ENCODE results near the gene AASS. TPM values are rescaled to one million over a fixed set of nuclear protein-coding genes. Genes with fewer than 3 reads are reported as not detected.

Gene AASS
- total and polyA plus RNA-seq, 2 of the 8 experiments (the other 6 are each of a cell fraction or from before 2014, with no cell fraction given): 203 to 394 TPM

DNA sequence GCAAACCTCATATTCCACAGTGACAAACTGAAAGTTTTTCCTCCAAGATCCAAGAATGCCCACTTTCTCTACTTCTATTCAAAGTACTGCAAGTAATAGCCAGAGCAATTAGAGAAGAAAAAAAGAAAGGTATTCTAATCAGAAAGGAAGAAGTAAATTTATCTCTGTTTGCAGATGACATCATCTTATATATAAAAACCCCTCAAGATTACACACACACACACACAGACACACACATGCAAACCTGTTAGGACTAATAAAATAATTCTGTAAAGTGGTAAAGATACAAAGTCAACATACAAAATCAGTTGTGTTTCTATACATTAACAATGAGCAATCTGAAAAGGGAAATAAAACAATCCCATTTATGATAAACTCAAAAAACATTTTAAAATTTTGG is 44.7 kb upstream of the AASS start:
- CTCF ChIA-PET (ENCODE audit: partially characterized antibody): no interaction called here
- Histone ChIP-seq H3K23ac (ENCODE audit: insufficient read length) (no peak overlapping the region), H3K79me2 (ENCODE audit: control insufficient read depth in 1 of 2, insufficient read depth in 2 of 2, low read length in 2 of 2) (no peaks in the 10 kb centered on the region), H3K4ac (replicated peaks; ENCODE audit: insufficient read length, low read depth, low read length) (no peak overlapping the region), H4K20me1 (replicated peaks in 1 of 2; ENCODE audit: control insufficient read depth in 1 of 2, insufficient read depth in 2 of 2, low read length in 2 of 2) (no peaks in the 10 kb centered on the region), H4K91ac (replicated peaks; ENCODE audit: insufficient read length, low read length) (no peak overlapping the region), H2BK20ac (ENCODE audit: low read length) (no peak overlapping the region), H4K5ac (ENCODE audit: insufficient read length, low read depth, low read length) (no peak overlapping the region), H3K27ac (ENCODE audit: low read depth, low read length) (no peak overlapping the region), H3K9me3 (ENCODE audit: insufficient read depth in 2 of 2, low read depth in 1 of 2, low read length in 1 of 2) (peaks cover 0 to 7% of the 10 kb centered on the region in 2 experiments; a peak in 2 of 4 replicates), H2BK5ac (ENCODE audit: low read depth, low read length) (no peak overlapping the region), H3K56ac (replicated peaks; ENCODE audit: insufficient read length, low read depth, low read length) (no peak overlapping the region), H3K79me1 (ENCODE audit: low read depth, low read length) (no peaks in the 10 kb centered on the region), H2BK15ac (ENCODE audit: low read length) (no peak overlapping the region), H3K4me3 (ENCODE audit: extremely low read depth in 1 of 4, insufficient read depth in 2 of 4, low read depth in 3 of 4, low read length in 4 of 4) (no peak overlapping the region), H2BK12ac (ENCODE audit: low read depth, low read length) (no peak overlapping the region), H3K4me1 (replicated peaks in 1 of 4; ENCODE audit: control insufficient read depth in 3 of 4, insufficient read depth in 4 of 4, low read length in 3 of 4) (no peaks in the 10 kb centered on the region), H3K14ac (ENCODE audit: insufficient read length) (no peak overlapping the region), H3K23me2 (ENCODE audit: low read depth, low read length) (no peaks in the 10 kb centered on the region), H2AK5ac (ENCODE audit: low read depth, low read length) (no peak overlapping the region), H3K4me2 (ENCODE audit: insufficient read depth in 1 of 2, low read depth in 2 of 2, low read length in 2 of 2) (no peak overlapping the region), H2AFZ (ENCODE audit: low read length) (no peak overlapping the region), H3K18ac (ENCODE audit: extremely low read depth, low read length) (no peak overlapping the region), H2BK120ac (replicated peaks; ENCODE audit: low read depth, low read length) (no peak overlapping the region), H3K36me3 (ENCODE audit: control insufficient read depth in 2 of 4, insufficient read depth in 4 of 4, low read length in 3 of 4) (no peaks in the 10 kb centered on the region), H4K8ac (ENCODE audit: extremely low read depth, insufficient read depth, low read length) (no peak overlapping the region), H3K9ac (replicated peaks in 1 of 4; ENCODE audit: extremely low read depth in 1 of 4, low read depth in 3 of 4, low read length in 3 of 4) (no peak overlapping the region), H3K27me3 (replicated peaks in 1 of 4; ENCODE audit: control insufficient read depth in 3 of 4, extremely low read depth in 1 of 4, insufficient read depth in 3 of 4, low read length in 3 of 4) (no peaks in the 10 kb centered on the region)
- POLR2A ChIA-PET (ENCODE audit: partially characterized antibody): no interaction called here
- DNase-seq (ENCODE audit: low read depth in 1 of 2, low spot score in 2 of 2) (no peak), FAIRE-seq (no peak)
- TF ChIP-seq SIX5 (IDR thresholded peaks at IDR 0.05; ENCODE audit: low read depth, low read length) (no peak), SAP30 (IDR thresholded peaks at IDR 0.05; ENCODE audit: insufficient read depth, insufficient replicate concordance, low read length) (no peak), TCF12 (IDR thresholded peaks at IDR 0.05; ENCODE audit: low read depth, low read length) (no peak), RFX5 (IDR thresholded peaks at IDR 0.05; ENCODE audit: borderline replicate concordance, low read depth, low read length) (no peak)
- TF ChIP-seq, protein P1, sequence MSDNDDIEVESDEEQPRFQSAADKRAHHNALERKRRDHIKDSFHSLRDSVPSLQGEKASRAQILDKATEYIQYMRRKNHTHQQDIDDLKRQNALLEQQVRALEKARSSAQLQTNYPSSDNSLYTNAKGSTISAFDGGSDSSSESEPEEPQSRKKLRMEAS (IDR thresholded peaks at IDR 0.05): no peak

Measured in H1 (cell line).